CD1c-positive myeloid dendritic cell (primary cell): Measurements from ENCODE around the gene SLC13A4.
A peak's percentile ranks its signal among the peaks of the same experiment; 100 is the strongest.
"Not testable (repeated sequence)": the region's sequence is repeated elsewhere in the genome, so short reads cannot be mapped to it uniquely, and the experiment has no call there.

Source experiments
- DNase-seq: peaks from one replicate; pipeline ENCODE4 v3.0.0-alpha.2; 2016; ENCODE audit errors: extremely low spot score

SLC13A4 gene

GRCh38 chr7:135692055-135692454, 35.9 kb downstream of the SLC13A4 start:
- DNase-seq = no peak

DNA sequence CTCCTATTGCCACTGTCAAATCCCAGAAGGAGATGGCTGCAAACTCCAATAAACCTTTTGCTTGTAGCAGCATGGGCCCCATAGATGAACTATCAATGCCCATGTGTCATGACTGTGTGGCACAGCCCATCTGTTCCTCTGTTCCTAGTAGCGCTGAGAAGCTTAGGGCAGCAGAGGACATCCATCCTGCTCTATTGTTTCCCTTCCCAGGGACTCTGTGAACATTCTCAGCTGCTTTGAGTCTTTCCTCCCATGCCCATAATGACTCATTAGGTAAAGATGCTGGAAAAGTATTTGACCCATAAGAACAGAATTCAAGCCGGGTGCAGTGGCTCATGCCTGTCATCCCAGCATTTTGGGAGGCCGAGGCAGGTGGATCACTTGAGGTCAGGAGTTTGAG, 37.4 kb downstream of the SLC13A4 start:
- DNase-seq = no peak

DNA sequence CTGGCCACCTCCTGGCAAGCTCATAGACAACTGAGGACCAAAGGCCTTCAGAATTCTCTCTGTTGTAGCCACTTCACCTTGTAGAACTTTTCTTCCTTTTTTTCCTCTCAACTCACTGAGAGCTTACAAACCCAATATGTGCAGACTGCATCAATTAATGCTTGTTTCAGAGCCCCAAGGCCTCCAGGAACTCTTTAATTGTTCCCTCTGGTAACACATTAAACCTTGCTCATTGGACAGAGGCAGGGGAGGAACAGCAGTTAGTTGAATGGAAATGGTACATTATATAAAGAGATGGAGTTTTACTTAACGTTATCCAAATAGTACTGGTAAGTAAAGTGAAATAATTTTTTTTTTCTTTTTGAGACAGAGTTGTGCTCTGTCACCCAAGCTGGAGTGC, 40.5 kb downstream of the SLC13A4 start:
- no peak for DNase-seq

DNA sequence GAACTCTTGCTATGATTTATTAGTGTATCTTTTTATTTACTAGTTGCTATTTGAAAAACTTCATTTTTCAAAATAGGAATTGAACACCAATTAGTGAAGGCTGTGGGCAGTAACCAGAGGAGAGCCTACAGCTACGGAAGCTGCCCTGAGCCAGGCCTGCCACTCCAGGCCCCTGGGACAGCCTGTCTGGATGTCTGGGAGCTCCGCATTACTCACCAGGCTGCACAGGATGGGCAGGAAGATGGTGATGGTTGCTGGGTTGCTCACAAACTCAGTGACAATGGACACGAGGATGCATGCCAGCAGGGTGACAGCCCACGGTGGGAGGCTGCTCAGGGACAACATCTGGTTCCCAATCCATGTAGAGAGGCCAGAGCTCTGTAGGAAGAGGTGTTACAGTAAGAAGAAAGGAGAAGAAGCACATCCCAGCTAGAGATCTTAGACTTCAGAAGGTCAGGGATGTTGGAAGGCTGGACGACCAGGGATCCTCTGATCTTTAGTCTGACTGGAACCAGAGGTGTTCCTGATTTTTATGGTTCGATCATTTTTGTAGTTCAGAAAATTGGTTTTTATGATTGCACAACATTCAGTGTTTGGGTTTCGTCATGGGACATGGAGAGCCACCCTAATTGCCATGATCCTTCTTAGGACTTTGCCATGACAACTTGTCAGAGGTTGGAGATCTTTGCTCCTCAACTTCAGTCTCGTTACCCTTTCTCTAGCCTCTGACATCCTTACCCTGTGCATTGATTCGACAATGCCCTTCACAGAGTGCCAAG, 42.5 kb downstream of the SLC13A4 start:
- no peak for DNase-seq

GRCh38 chr7:135684699-135685098, 43.3 kb downstream of the SLC13A4 start:
- no peak for DNase-seq

- DNase-seq = no peak
Observed at GRCh38 chr7:135684136-135684535, 43.9 kb downstream of the SLC13A4 start.

GRCh38 chr7:135683609-135684008, 44.4 kb downstream of the SLC13A4 start:
- no peak for DNase-seq

DNA sequence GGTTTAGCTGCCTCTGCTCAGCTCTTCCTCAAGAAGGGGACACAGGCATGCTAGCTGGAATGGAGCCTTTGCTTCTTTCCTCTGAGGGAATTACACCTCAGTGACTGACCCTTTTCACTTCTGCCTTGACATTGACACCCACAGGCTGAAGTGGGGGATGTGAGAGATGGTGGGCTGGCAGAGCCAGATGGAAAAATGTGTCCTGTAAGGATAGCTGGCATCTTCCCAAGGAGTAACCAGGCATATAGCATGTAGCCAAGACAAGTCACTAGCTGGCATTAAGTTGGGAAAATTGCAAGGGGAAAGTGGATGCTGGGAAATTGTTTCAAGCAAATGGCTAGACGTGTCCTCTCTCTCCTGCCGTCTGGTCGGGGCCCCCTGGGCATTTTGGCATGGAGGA, 45.8 kb downstream of the SLC13A4 start:
- DNase-seq = no peak

- no peak for DNase-seq
Observed at GRCh38 chr7:135681762-135682161, 46.2 kb downstream of the SLC13A4 start.

DNA sequence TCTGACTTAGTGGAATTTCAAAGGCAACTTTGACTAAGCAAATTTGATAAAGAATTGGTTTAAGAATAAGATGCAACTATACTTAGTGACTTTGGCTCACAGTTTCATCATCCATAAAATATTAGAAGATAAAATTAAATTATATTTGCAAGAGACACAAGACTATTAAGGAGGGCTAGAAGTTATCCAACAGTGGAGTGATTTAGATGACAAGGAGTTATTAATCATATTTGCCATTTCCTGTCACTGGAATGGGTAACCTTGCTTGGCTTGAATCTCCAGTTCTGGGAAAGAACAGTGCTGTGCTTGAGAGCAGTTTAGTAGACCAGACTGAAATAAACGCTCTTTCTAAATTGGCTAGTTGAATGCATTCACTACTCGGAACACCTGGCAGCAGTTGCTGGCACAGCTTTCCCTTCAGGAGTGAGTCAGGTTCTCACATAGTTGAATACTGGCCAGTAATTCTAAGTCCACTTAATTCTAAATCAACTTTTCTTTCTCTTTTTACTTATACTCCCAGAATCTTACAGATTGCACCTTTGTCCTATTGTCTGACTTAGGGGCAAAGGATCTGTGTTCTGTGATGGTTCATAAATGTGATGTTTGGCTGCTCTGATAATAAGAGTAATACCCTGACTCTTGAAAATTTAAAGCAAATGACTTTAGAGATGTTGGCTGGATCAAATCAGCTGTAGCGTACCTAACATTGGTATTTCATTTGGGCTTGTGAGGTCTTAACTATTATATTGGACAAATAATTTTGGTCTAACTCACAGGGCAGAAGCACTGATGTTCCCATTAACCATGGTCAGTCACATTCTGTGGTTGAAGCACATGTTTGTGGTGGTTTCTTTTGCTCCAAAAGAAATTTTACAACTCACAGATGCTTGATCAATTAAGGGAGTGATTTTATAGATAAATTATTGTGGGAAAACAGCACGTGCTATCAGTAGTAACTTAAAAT, 49.1 kb downstream of the SLC13A4 start:
- DNase-seq = no peak

DNA sequence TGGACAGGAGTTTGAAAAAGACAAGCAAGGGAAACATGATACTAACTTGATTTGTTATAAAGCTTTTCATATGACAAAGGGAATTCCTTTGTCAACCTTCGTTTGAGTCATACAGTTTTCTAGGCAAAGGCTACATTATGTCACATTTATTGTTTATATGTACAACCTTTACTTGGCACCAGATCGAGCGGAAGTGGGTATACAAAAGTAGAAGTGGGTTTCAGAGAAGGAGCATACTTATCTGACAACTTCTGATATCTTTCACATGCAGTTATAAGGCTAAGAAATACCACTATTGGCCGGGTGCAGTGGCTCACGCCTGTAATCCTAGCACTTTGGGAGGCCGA, 54.7 kb downstream of the SLC13A4 start:
- DNase-seq = no peak

DNA sequence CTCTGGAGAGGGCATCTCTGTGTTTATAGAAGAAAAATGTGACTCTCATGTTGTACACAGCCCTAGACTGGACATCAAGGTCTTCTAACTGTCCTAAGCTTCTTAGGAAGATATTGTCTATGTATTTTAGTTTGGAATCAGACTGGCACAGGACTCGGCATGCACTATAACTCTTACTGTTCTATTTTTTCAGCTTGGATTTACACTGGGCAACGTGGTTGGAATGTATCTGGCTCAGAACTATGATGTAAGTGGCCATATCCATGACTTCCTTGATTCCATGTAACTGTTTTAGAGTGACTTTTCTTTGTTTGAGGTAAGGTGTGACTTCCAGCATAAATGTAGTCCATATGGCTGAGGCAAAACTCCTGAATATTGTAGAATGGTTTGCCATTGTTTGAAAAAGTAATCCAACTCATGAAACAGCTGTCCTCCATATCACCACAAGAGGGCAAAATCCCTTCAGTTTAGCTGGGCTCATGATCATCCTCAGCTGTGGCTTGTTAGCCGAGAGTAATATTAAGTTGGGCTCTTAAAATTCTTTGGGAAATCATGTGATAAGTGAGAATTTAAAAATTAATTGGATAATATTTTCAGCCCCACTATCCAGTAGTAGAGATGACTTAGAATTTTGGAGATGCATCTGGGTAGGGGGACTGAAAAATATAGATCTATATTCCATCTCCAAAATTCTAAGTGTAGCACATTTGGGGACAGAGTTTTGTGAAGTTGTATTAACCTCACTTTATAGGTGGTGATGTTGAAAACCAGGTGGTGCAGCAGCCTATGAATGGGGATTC, 55.2 kb downstream of the SLC13A4 start:
- peak; percentile 40 for DNase-seq

- DNase-seq = no peak
Observed at GRCh38 chr7:135670179-135670578, 57.8 kb downstream of the SLC13A4 start.

DNA sequence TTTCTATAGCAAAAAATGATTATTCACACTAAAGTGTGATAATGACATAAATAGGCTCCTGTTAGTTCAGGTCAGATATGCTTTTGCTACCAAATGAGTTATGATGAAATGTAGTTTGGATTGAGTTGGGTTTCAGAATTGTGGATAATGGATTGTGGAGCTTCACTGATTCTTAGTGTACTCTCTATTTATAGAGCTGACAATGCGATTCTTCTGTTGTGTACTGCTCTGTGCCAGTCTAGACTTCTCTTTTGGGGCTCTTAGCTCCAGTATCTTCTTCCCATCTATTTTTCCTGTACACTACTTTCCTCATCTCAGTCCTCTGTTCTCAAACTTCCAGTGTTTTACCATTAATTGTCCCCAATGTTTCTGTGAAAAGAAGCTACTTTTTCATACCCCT, 58.2 kb downstream of the SLC13A4 start:
- no peak for DNase-seq

DNA sequence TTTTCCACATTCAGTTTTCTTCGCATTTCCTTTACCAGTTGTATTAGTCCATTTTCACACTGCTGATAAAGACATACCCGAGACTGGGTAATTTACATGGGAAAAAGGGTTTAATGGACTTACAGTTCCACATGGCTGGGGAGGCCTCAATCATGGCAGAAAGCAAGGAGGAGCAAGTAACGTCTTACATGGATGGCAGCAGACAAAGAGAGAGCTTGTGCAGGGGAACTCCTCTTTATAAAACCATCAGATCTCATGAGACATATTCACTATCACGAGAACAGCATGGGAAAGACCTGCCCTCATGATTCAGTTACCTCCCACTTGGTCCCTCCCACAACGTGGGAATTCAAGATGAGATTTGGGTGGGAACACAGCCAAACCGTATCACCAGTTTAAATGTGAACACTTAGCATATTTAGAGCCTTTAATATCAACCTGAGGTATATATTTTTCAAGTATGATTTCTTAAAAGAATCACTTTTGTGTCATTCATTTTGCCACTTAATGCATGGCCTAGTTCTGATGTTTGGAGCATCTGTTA, 59.1 kb downstream of the SLC13A4 start:
- not testable (repeated sequence) for DNase-seq

DNA sequence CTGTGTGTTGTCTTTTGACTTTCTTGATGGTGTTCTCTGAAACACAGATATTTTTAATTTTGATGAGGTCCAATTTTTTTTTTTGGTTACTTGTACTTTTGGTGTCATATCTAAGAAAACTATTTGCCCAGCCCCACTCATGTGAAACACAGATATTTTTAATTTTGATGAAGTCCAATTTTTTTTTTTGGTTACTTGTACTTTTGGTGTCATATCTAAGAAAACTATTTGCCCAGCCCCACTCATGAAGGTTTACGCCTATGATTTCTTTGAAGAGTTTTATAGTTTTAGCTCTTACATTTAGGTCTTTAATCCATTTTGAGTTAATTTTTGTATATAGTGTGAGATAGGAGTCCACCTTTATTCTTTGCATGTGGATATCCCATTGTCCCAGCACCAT, 60.4 kb downstream of the SLC13A4 start:
- DNase-seq = not testable (repeated sequence)

GRCh38 chr7:135666846-135667245, 61.1 kb downstream of the SLC13A4 start:
- peak; percentile 83 for DNase-seq

GRCh38 chr7:135666156-135666555, 61.8 kb downstream of the SLC13A4 start:
- no peak for DNase-seq

GRCh38 chr7:135665042-135665441, 62.9 kb downstream of the SLC13A4 start:
- no peak for DNase-seq

DNA sequence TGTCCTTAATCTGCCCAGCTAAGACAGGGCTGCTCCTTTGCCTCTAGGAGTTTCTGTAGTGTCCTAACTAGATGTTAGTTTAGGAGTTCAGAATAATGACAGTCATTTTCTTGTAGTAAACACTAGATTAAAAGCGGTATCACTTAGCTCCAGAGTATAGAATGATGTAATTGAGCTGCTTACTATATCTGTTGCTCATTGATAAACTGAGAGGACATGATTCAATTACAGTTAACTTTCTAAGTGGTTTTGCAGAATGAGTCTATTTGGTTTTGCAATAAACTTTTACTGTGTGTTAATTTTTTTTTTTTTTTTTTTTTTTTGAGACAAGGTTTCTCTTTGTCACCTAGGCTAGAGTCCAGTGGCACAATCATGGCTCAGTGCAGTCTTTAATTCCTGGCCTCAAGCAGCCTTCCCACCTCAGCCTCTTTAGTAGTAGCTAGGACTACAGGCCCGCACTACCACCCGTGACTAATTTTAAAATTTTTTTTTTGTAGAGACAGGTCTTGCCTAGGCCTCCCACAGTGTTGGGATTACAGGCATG, 63.9 kb downstream of the SLC13A4 start:
- DNase-seq = peak; percentile 7

DNA sequence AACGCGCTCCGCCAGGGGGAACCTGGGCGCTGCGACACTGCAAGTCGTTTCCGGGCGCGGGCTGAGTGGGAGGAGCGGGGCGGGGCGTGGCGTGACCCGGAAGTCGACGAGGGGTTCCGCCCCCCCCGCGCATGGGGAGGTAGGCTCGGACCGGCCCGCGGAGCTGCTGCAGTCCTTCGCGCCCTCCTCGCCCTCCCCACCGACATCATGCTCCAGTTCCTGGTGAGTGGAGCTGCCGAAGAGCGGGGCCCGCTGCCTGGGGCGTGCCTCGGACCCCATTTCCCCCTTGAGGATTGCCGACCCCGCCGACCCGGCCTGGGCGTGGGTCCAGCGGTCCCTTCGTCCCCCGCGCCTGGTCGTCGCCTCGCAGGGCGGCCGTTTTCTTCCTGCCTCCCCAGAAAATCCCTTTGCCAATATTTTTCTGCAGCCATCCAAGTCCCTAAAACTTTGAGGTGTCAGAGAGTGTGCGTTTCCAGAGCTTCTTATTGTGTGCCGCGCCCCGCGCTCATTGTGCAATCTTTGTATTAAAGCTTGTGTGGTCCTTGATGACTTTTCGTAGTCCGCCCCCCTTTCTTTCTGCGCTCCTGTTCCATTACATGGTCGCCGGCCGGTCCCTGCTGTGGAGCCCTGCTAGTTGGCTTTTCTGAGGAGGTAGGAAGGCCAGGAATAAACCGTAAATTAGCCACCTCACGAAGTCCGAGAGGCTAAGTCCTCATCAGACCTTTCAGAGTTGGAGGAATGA, 65.4 kb downstream of the SLC13A4 start, which contains the start of gene STMP1:
Gene STMP1 (plus strand): TSS at position 142 of the 742 bp plus-strand sequence.
- DNase-seq = peak; percentile 98
